HCT116 (cell line): ENCODE results near the gene SPATA16.

Experiments
- ATF3 ChIP-seq: IDR thresholded peaks from 2 replicates; pipeline ENCODE4 v1.6.1; 2012
- CEBPB ChIP-seq: IDR thresholded peaks from 2 replicates; pipeline ENCODE4 v1.6.1; 2012; ENCODE audit warnings: low read depth
- CTCF ChIP-seq, 3 experiments: fragments of 200-600 bp in 1 of 3; sonication (generic) in 1 of 3; IDR thresholded peaks in 2 of 3; conservative IDR thresholded peaks in 1 of 3; 2 replicates each; pipeline ENCODE4 v1.5.1; 2012 to 2017; ENCODE audit warnings: low read depth in 2 of 3, low read length in 2 of 3, antibody characterized with exemption in 1 of 3, borderline replicate concordance in 1 of 3, control low read depth in 1 of 3, mild to moderate bottlenecking in 1 of 3, mixed read lengths in 1 of 3, mixed run types in 1 of 3, moderate library complexity in 1 of 3; ENCODE audit not compliant: insufficient read depth in 1 of 3
- EZH2 ChIP-seq: fragments of 200-600 bp; sonication (generic); IDR thresholded peaks from 2 replicates; pipeline ENCODE4 v1.6.1; 2017; ENCODE audit warnings: antibody characterized with exemption, mixed run types
- EZH2phosphoT487 ChIP-seq: fragments of 200-600 bp; IDR thresholded peaks from 2 replicates; pipeline ENCODE4 v1.6.1; 2018; ENCODE audit warnings: antibody characterized with exemption, borderline replicate concordance
- MAX ChIP-seq: IDR thresholded peaks from 2 replicates; pipeline ENCODE4 v1.6.1; 2012
- POLR2A ChIP-seq: IDR thresholded peaks from 2 replicates; pipeline ENCODE4 v1.7.0; 2011; ENCODE audit warnings: borderline replicate concordance; ENCODE audit not compliant: insufficient read depth, insufficient read length; ENCODE audit errors: extremely low read depth
- POLR2AphosphoS5 ChIP-seq: IDR thresholded peaks from 2 replicates; pipeline ENCODE4 v1.6.1; 2011; ENCODE audit warnings: mild to moderate bottlenecking, low read depth, low read length, moderate library complexity
- SIN3A ChIP-seq: IDR thresholded peaks from 2 replicates; pipeline ENCODE4 v1.6.1; 2012; ENCODE audit warnings: low read depth
- SRF ChIP-seq: IDR thresholded peaks from 2 replicates; pipeline ENCODE4 v1.6.1; 2012; ENCODE audit warnings: low read depth
- YY1 ChIP-seq: IDR thresholded peaks from 2 replicates; pipeline ENCODE4 v1.6.1; 2011; ENCODE audit warnings: low read length, low read depth, moderate library complexity, mild to moderate bottlenecking; ENCODE audit not compliant: insufficient replicate concordance; ENCODE audit errors: extremely low read depth
- ZFX ChIP-seq: fragments of 450-650 bp; IDR thresholded peaks from 2 replicates; pipeline ENCODE4 v1.6.1; 2017

- TF ChIP-seq SIN3A (no peak), CTCF (IDR thresholded peaks at IDR 0.05 in 2 of 3, conservative IDR thresholded peaks at IDR 0.05 in 1 of 3; ENCODE audit: borderline replicate concordance in 1 of 3, insufficient read depth in 1 of 3, low read depth in 2 of 3, low read length in 2 of 3) (no peak), CEBPB (no peak), POLR2AphosphoS5 (no peak), EZH2 (no peak), POLR2A (no peak), EZH2phosphoT487 (no peak), YY1 (no peak), MAX (no peak), SRF (no peak), ATF3 (no peak), ZFX (no peak)
Observed at GRCh38 chr3:172939651-172940293, 201.3 kb downstream of the SPATA16 start.
